Esophagus (tissue), 2 donors: Measurements from ENCODE around the gene DAPK1. TPM values are rescaled to one million over a fixed set of nuclear protein-coding genes. Genes with fewer than 3 reads are reported as not detected.

Experiments used
- H3K27ac ChIP-seq, 2 donors: one replicate each; pipeline ENCODE4 v1.5.1; 2013; ENCODE audit warnings: low read depth in 2 of 2, mild to moderate bottlenecking in 2 of 2, inconsistent platforms in 1 of 2, low read length in 1 of 2, moderate library complexity in 1 of 2
- H3K27me3 ChIP-seq, 2 donors: one replicate each; pipeline ENCODE4 v1.6.1; 2013; ENCODE audit warnings: low read length in 2 of 2, control low read depth in 1 of 2, mild to moderate bottlenecking in 1 of 2; ENCODE audit not compliant: insufficient read depth in 2 of 2, control insufficient read depth in 1 of 2
- H3K36me3 ChIP-seq, 2 donors: one replicate each; pipeline ENCODE4 v1.6.1; 2013; ENCODE audit warnings: low read length in 1 of 2; ENCODE audit not compliant: control insufficient read depth in 2 of 2, insufficient read depth in 2 of 2
- H3K4me1 ChIP-seq, 2 donors: one replicate each; pipeline ENCODE4 v1.6.1; 2013; ENCODE audit warnings: low read length in 1 of 2; ENCODE audit not compliant: control insufficient read depth in 2 of 2, insufficient read depth in 2 of 2
- H3K4me3 ChIP-seq, 2 donors: one replicate each; pipeline ENCODE4 v1.5.1; 2013; ENCODE audit warnings: low read length in 2 of 2, mild to moderate bottlenecking in 2 of 2, low read depth in 1 of 2, moderate library complexity in 1 of 2
- H3K9me3 ChIP-seq, 2 donors: one replicate each; pipeline ENCODE4 v1.6.1; 2013; ENCODE audit warnings: mild to moderate bottlenecking in 2 of 2, low read depth in 1 of 2, low read length in 1 of 2, moderate library complexity in 1 of 2; ENCODE audit not compliant: control insufficient read depth in 2 of 2, insufficient read depth in 1 of 2
- WGBS, 2 donors: extraction: QIAGEN DNeasy Blood & Tissue Kit; methylation state at CpG; one replicate each; pipeline ENCODE4 v1.1.7; 2013; 5-methylcytosine and 5-hydroxymethylcytosine counted together
- polyA plus RNA-seq, 2 donors: library from polyadenylated mRNA; stranded (reverse); fragments of 200-250 nt; gene quantifications; one replicate each; pipeline ENCODE4 v1.2.3, GENCODE V29; 2013
- donor health status: healthy with polysubstance abuse.
- donor health status: Bipolar disorder and iron deficiency.

DAPK1 gene
- polyA plus RNA-seq, 2 donors: 1.7 to 2.9 TPM

- 70 to 94% methylated on average over 10 of the region's 10 CpGs for WGBS, 2 donors
Observed at GRCh38 chr9:87580941-87581438, 83.3 kb downstream of the DAPK1 start.

DNA sequence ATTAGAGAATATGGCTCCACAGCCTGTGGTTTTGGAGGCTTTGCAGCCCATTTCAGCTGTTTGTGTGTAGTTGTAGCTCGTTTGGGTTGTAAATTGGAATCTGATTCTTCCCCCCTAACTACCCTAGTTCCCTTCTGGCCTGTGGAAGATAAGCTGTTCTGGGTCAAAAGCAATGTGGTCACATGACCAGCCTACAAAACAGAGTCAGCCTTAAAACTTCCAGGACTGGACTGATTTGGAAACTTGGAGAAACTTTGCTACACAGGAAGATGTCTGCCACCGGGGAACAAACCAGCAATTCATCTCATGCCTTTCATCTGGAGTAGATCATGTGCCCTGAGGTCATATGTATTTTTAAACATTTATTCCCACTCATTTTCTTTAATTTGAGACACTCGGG lies 83.8 kb downstream of the DAPK1 start:
- peaks cover 0 to 2% of the 10 kb centered on the region in 2 donors for H3K4me1 ChIP-seq
- H3K27ac ChIP-seq: no peak overlapping the region
- H3K9me3 ChIP-seq: no peaks in the 10 kb centered on the region
- no peaks in the 10 kb centered on the region for H3K27me3 ChIP-seq
- 27 to 34% methylated on average over 3 of the region's 3 CpGs for WGBS, 2 donors
- no peak overlapping the region for H3K4me3 ChIP-seq
- H3K36me3 ChIP-seq: no peaks in the 10 kb centered on the region

More at GRCh38 chr9:87580941-87581438, 83.3 kb downstream of the DAPK1 start:
- H3K4me1 ChIP-seq: peaks cover 0 to 2% of the 10 kb centered on the region in 2 donors
- no peaks in the 10 kb centered on the region for H3K36me3 ChIP-seq
- H3K27ac ChIP-seq: no peak overlapping the region
- H3K9me3 ChIP-seq: no peaks in the 10 kb centered on the region
- H3K4me3 ChIP-seq: no peak overlapping the region
- no peaks in the 10 kb centered on the region for H3K27me3 ChIP-seq

DNA sequence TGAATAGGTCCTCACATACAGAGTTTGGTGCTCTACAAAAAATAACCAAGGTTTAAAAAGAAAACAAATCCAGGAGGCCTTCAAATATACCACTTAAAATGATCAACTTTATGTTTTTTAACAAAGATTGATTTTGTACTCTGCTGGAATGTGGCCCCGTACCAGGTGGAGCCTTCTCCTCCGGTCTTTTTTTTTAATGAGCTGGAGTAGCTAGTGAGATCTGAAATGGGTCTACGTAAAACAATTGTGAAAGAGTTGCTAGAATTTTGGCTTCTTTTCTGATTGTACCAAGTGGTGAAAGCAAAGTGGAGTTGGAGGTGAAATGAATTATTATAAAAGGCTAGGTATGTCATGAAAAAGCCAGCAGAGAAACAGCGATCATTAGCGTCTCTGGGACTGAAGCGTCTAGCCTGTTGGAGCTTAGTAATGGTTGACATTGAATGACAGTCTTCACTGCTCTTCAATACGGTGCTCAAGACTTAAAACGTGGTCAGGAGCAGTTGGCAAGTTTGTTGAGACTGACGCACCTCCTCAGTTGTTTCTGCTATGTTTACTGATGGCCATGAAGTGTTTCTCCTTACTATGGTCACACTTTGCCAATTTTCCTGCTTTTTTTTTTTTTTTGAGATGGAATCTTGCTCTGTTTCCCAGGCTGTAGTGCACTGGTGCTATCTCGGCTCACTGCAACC lies 84.4 kb downstream of the DAPK1 start:
- WGBS, 2 donors: 82 to 90% methylated on average over 10 of the region's 10 CpGs

GRCh38 chr9:87584326-87584725 lies 86.7 kb downstream of the DAPK1 start:
- Histone ChIP-seq H3K4me1 (peaks cover 0 to 2% of the 10 kb centered on the region in 2 donors), H3K36me3 (no peaks in the 10 kb centered on the region), H3K9me3 (no peaks in the 10 kb centered on the region), H3K27me3 (no peaks in the 10 kb centered on the region), H3K4me3 (no peak overlapping the region), H3K27ac (no peak overlapping the region)

More for the DNA sequence above, 84.4 kb downstream of the DAPK1 start:
- no peak overlapping the region for H3K4me3 ChIP-seq
- H3K27ac ChIP-seq: no peak overlapping the region
- no peaks in the 10 kb centered on the region for H3K27me3 ChIP-seq
- no peaks in the 10 kb centered on the region for H3K9me3 ChIP-seq
- H3K4me1 ChIP-seq: peaks cover 0 to 2% of the 10 kb centered on the region in 2 donors
- H3K36me3 ChIP-seq: no peaks in the 10 kb centered on the region

- H3K4me1 ChIP-seq: peaks cover 0 to 2% of the 10 kb centered on the region in 2 donors
- H3K9me3 ChIP-seq: no peaks in the 10 kb centered on the region
- no peak overlapping the region for H3K4me3 ChIP-seq
- H3K36me3 ChIP-seq: no peaks in the 10 kb centered on the region
- no peaks in the 10 kb centered on the region for H3K27me3 ChIP-seq
- 70 to 77% methylated on average over 5 of the region's 5 CpGs for WGBS, 2 donors
- no peak overlapping the region for H3K27ac ChIP-seq
Observed at GRCh38 chr9:87585123-87585855, 87.6 kb downstream of the DAPK1 start.

GRCh38 chr9:87586731-87587355 lies 89.2 kb downstream of the DAPK1 start:
- Histone ChIP-seq H3K27ac (no peak overlapping the region), H3K4me3 (no peak overlapping the region), H3K27me3 (no peaks in the 10 kb centered on the region), H3K36me3 (no peaks in the 10 kb centered on the region), H3K9me3 (no peaks in the 10 kb centered on the region), H3K4me1 (no peaks in the 10 kb centered on the region)
- WGBS, 2 donors: 69 to 83% methylated on average over 9 of the region's 9 CpGs

DNA sequence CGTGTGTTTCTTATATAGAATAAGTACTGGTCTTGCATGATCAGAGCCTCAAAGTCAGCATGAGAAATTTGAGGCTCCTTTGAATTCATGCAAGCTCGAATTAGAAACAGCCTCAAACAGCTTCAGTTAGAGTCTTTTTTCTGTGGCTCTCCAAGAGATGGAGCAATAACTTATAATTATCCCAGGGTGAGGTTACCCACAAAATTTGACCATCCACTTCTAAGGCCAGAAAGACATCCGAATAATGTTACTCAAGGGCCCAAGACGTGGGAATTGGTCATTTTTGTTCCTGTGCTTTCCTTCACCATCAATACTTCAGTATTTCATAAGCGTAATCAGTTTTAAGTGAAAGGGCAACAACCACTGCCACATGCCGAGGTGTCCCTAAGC lies 89.7 kb downstream of the DAPK1 start:
- H3K9me3 ChIP-seq: no peaks in the 10 kb centered on the region
- H3K27ac ChIP-seq: no peak overlapping the region
- no peaks in the 10 kb centered on the region for H3K36me3 ChIP-seq
- no peaks in the 10 kb centered on the region for H3K27me3 ChIP-seq
- no peaks in the 10 kb centered on the region for H3K4me1 ChIP-seq
- no peak overlapping the region for H3K4me3 ChIP-seq
- 84 to 87% methylated on average over 6 of the region's 6 CpGs for WGBS, 2 donors

GRCh38 chr9:87587864-87588263 lies 90.2 kb downstream of the DAPK1 start:
- no peaks in the 10 kb centered on the region for H3K27me3 ChIP-seq
- H3K27ac ChIP-seq: no peak overlapping the region
- H3K4me3 ChIP-seq: no peak overlapping the region
- peaks cover 1 to 2% of the 10 kb centered on the region in 2 donors for H3K4me1 ChIP-seq
- no peaks in the 10 kb centered on the region for H3K9me3 ChIP-seq
- WGBS, 2 donors: 87 to 90% methylated on average over 2 of the region's 2 CpGs
- no peaks in the 10 kb centered on the region for H3K36me3 ChIP-seq

DNA sequence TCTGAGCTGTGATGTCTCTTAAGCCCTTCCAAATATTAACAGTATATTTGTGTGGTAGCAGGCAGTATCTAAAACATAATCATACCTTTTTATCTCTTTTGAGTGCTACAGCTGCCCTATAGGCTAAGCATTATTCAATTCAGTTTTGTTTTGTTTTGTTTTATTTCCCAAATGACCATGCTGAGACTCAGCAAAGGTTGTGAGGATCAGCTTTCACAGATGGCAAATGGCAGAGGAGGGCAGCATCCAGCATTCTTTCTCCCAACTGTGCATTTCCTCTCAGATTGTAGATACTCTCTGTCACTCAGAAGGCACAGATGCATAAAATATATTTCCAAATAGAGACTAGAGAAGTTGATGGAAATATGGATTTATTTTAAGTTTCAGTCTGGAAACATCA lies 90.7 kb downstream of the DAPK1 start:
- no peak overlapping the region for H3K27ac ChIP-seq
- H3K9me3 ChIP-seq: no peaks in the 10 kb centered on the region
- H3K27me3 ChIP-seq: no peaks in the 10 kb centered on the region
- peaks cover 3 to 4% of the 10 kb centered on the region in 2 donors for H3K4me1 ChIP-seq
- H3K36me3 ChIP-seq: no peaks in the 10 kb centered on the region
- no peak overlapping the region for H3K4me3 ChIP-seq
